HK-2 (cell line): ENCODE measurements around the gene HECW1.

Source experiments
- DNase-seq: peaks from one replicate; pipeline ENCODE4 v3.0.0-alpha.2; 2018; ENCODE audit not compliant: unreplicated experiment

HECW1 gene

DNA sequence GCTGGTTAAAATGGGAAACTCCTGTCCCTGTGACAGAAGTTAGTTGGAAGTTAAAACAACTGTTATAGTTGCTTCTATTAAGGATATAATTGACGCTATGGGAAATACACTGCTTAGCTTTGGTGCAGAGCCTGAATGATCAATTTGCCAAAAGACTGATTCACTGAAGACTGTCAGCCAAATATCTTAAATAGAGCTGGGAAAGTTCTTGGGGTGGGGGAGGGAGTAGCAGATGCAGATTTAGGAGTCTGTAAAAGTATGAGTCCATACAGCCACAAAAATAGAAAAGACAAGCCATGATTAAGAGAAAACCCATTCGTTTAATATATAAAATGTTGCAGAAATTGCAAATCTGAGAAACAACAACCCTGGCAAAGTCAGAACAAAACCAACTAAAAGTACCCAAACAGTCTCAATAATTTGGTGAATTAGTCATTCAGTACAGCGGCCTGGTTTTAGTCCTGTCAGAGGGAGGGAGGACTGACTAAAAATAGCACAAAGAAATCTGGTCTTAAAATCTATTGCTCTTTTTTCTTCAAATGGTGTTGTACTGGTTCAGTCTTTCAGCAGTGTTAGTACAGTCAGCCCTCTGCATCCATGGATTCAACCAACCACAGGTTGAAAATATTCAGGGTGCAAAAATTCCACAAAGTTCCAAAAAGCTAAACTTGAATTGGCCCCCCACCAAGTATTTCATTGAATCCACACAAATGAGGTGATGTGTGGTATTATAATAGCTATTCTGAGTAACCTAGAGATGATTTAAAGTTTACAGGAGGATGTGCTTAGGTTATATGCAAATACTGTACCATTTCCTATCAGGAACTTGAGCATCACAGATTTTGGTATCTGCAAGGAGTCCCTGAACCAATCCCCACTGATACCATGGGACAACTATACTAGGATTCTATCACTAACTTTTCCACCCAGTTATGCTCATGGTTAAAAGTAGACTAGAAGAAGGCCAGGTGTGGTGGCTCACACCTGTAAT is 500.4 kb downstream of the HECW1 start:
- no peak for DNase-seq
